HTR-8/SVneo (cell line): ENCODE data around the gene URGCP.
A peak's percentile ranks its signal among the peaks of the same experiment; 100 is the strongest.

Experiments
- DNase-seq: peaks from one replicate; pipeline ENCODE4 v3.0.0; 2011; ENCODE audit warnings: low spot score, mixed read lengths; ENCODE audit not compliant: insufficient read length
- FAIRE-seq: peaks from 2 replicates; lab custom pipeline; 2011; peaks lifted over from hg19 to GRCh38; lab: Jason Lieb, UNC

URGCP gene

GRCh38 chr7:43877968-43878864 lies 28.2 kb downstream of the URGCP start:
- FAIRE-seq, result no peak
- DNase-seq, result no peak

GRCh38 chr7:43876976-43877745 lies 29.2 kb downstream of the URGCP start:
- DNase-seq (no peak), FAIRE-seq (no peak)

- FAIRE-seq (no peak), DNase-seq (no peak)
These were observed 30.2 kb downstream of the URGCP start for GRCh38 chr7:43876241-43876640.

GRCh38 chr7:43873300-43873699 lies 33.1 kb downstream of the URGCP start:
- FAIRE-seq, result no peak

GRCh38 chr7:43872406-43873110 lies 33.8 kb downstream of the URGCP start:
- FAIRE-seq (no peak), DNase-seq (peak; percentile 47)

More at GRCh38 chr7:43873300-43873699, 33.1 kb downstream of the URGCP start:
- DNase-seq, result peak; percentile 44

GRCh38 chr7:43871064-43871463 lies 35.3 kb downstream of the URGCP start:
- DNase-seq (no peak), FAIRE-seq (no peak)

GRCh38 chr7:43870316-43870715 lies 36.1 kb downstream of the URGCP start:
- FAIRE-seq (no peak), DNase-seq (no peak)

GRCh38 chr7:43869867-43870240 lies 36.5 kb downstream of the URGCP start:
- no peak for FAIRE-seq
- peak; percentile 81 for DNase-seq

- FAIRE-seq, result peak; percentile 93
- DNase-seq, result peak; percentile 93
These were observed 37.2 kb downstream of the URGCP start, which contains the start of gene MRPS24 for GRCh38 chr7:43869006-43869866. Gene MRPS24 (minus strand): TSS chr7:43869517. CDS start chr7:43869495, 22 bp downstream.

GRCh38 chr7:43868681-43869005 lies 37.8 kb downstream of the URGCP start:
- DNase-seq (no peak), FAIRE-seq (no peak)

GRCh38 chr7:43868181-43868580 lies 38.2 kb downstream of the URGCP start:
- FAIRE-seq (no peak), DNase-seq (no peak)

GRCh38 chr7:43865277-43865676 lies 41.1 kb downstream of the URGCP start:
- peak; percentile 23 for FAIRE-seq
- DNase-seq, result no peak

GRCh38 chr7:43864126-43864525 lies 42.3 kb downstream of the URGCP start:
- no peak for DNase-seq
- FAIRE-seq, result no peak

- DNase-seq (no peak), FAIRE-seq (no peak)
These were observed 49.4 kb downstream of the URGCP start for GRCh38 chr7:43856996-43857395.

- FAIRE-seq (no peak), DNase-seq (no peak)
These were observed 50.1 kb downstream of the URGCP start for GRCh38 chr7:43856316-43856715.

GRCh38 chr7:43855176-43855575 lies 51.2 kb downstream of the URGCP start:
- no peak for DNase-seq

GRCh38 chr7:43851805-43852204 lies 54.6 kb downstream of the URGCP start:
- DNase-seq, result no peak
- FAIRE-seq, result no peak

More at GRCh38 chr7:43855176-43855575, 51.2 kb downstream of the URGCP start:
- FAIRE-seq, result no peak

GRCh38 chr7:43850348-43851116 lies 55.9 kb downstream of the URGCP start:
- FAIRE-seq (no peak), DNase-seq (no peak)

- DNase-seq (no peak), FAIRE-seq (no peak)
These were observed 57.3 kb downstream of the URGCP start for GRCh38 chr7:43849047-43849446.
